Endodermal cell (in vitro differentiated cells): Measurements from ENCODE around the gene ODF2L. TPM values are rescaled to one million over a fixed set of nuclear protein-coding genes. Genes with fewer than 3 reads are reported as not detected.

Source experiments
- DNase-seq: peaks from one replicate; pipeline ENCODE4 v3.0.0-alpha.2; 2017
- H3K27ac ChIP-seq: 2 replicates; pipeline ENCODE4 v1.5.1; 2013; ENCODE audit warnings: mild to moderate bottlenecking, low read depth, low read length, moderate library complexity
- H3K27me3 ChIP-seq: 2 replicates; pipeline ENCODE4 v1.6.1; 2013; ENCODE audit warnings: mild to moderate bottlenecking, low read length, moderate library complexity; ENCODE audit not compliant: insufficient read depth, control insufficient read depth, poor library complexity, severe bottlenecking
- H3K36me3 ChIP-seq: 2 replicates; pipeline ENCODE4 v1.7.0; 2013; ENCODE audit warnings: mild to moderate bottlenecking, low read length, moderate library complexity; ENCODE audit not compliant: control insufficient read depth, insufficient read depth
- H3K4me1 ChIP-seq: one replicate; pipeline ENCODE4 v1.7.0; 2013; ENCODE audit warnings: low read length; ENCODE audit not compliant: control insufficient read depth, insufficient read depth
- H3K4me3 ChIP-seq: 2 replicates; pipeline ENCODE4 v1.5.1; 2013; ENCODE audit warnings: mild to moderate bottlenecking, low read length, moderate library complexity
- H3K9ac ChIP-seq: 2 replicates; pipeline ENCODE4 v1.6.1; 2013; ENCODE audit warnings: mild to moderate bottlenecking, low read length, moderate library complexity; ENCODE audit not compliant: poor library complexity, severe bottlenecking; ENCODE audit errors: extremely low read depth
- H3K9me3 ChIP-seq: 2 replicates; pipeline ENCODE4 v1.6.1; 2013; ENCODE audit warnings: mild to moderate bottlenecking, low read length, moderate library complexity; ENCODE audit not compliant: control insufficient read depth
- H3K27ac Mint-ChIP-seq: 2 replicates; pipeline ENCODE4 v1.8.0; 2020; ENCODE audit warnings: mixed read lengths
- H3K27me3 Mint-ChIP-seq: 2 replicates; pipeline ENCODE4 v1.8.0; 2021; ENCODE audit warnings: mild to moderate bottlenecking, mixed read lengths; ENCODE audit not compliant: insufficient read depth
- H3K36me3 Mint-ChIP-seq: 2 replicates; pipeline ENCODE4 v1.8.0; 2020; ENCODE audit warnings: low read depth, mixed read lengths
- H3K4me1 Mint-ChIP-seq: 2 replicates; pipeline ENCODE4 v1.8.0; 2020; ENCODE audit warnings: mixed read lengths
- H3K4me3 Mint-ChIP-seq: 2 replicates; pipeline ENCODE4 v1.8.0; 2020; ENCODE audit warnings: mild to moderate bottlenecking, moderate library complexity, mixed read lengths
- H3K9me3 Mint-ChIP-seq: 2 replicates; pipeline ENCODE4 v1.8.0; 2020; ENCODE audit warnings: mild to moderate bottlenecking, mixed read lengths
- CTCF ChIP-seq: fragments of 200-600 bp; sonication (generic); conservative IDR thresholded peaks from 2 replicates; pipeline ENCODE4 v1.5.0; 2021; ENCODE audit warnings: antibody characterized with exemption, mild to moderate bottlenecking
- WGBS, 2 experiments: methylation state at CpG; one replicate each; pipeline versions ENCODE4 v1.1.5 to v1.1.7; 2013; ENCODE audit warnings: missing lambda C conversion rate in 2 of 2, mixed read lengths in 1 of 2; ENCODE audit not compliant: insufficient coverage in 1 of 2, insufficient read length in 1 of 2; 5-methylcytosine and 5-hydroxymethylcytosine counted together
- total RNA-seq, 2 donors: library from RNA; stranded (reverse); fragmentation: NEBNext Ultra II Directional in 1 of 2; extraction: Animal tissue kit (Norgen Biotek cat#: 25700) in 1 of 2; gene quantifications; 2 replicates in 1 of 2; 3 replicates in 1 of 2; pipeline ENCODE4 v1.2.1, GENCODE V29; 2021

The ODF2L gene
- total RNA-seq, 2 donors from 2014 or later, result 77.6 to 84.1 TPM

GRCh38 chr1:86387916-86388627 lies 8.1 kb downstream of the ODF2L start:
- H3K27me3 Mint-ChIP-seq, result no peaks in the 10 kb centered on the region
- no peak for TF ChIP-seq CTCF
- Histone ChIP-seq H3K9ac (no peak overlapping the region), H3K9me3 (no peaks in the 10 kb centered on the region), H3K36me3 (no peaks in the 10 kb centered on the region), H3K4me1 (no peaks in the 10 kb centered on the region), H3K27me3 (no peaks in the 10 kb centered on the region), H3K27ac (no peak overlapping the region), H3K4me3 (no peak overlapping the region)
- 86 to 100% methylated on average over 2 to 3 of the region's 3 CpGs for WGBS, 2 experiments
- H3K4me1 Mint-ChIP-seq, result peaks cover 15% of the 10 kb centered on the region
- H3K4me3 Mint-ChIP-seq, result no peak overlapping the region
- H3K27ac Mint-ChIP-seq, result no peak overlapping the region
- no peak for DNase-seq
- H3K36me3 Mint-ChIP-seq, result peaks cover 24% of the 10 kb centered on the region
- peaks cover 4% of the 10 kb centered on the region for H3K9me3 Mint-ChIP-seq

GRCh38 chr1:86382878-86383277 lies 13.2 kb downstream of the ODF2L start:
- Mint-ChIP-seq H3K27ac (no peak overlapping the region), H3K27me3 (no peaks in the 10 kb centered on the region)
- TF ChIP-seq CTCF, result no peak

GRCh38 chr1:86381223-86381622 lies 14.9 kb downstream of the ODF2L start:
- Histone ChIP-seq H3K27me3 (no peaks in the 10 kb centered on the region), H3K27ac (no peak overlapping the region), H3K9me3 (peaks cover 31% of the 10 kb centered on the region), H3K4me3 (no peak overlapping the region), H3K9ac (no peak overlapping the region), H3K36me3 (peaks cover 37% of the 10 kb centered on the region), H3K4me1 (no peaks in the 10 kb centered on the region)
- Mint-ChIP-seq H3K9me3 (peaks cover 24% of the 10 kb centered on the region), H3K27me3 (no peaks in the 10 kb centered on the region), H3K4me3 (no peak overlapping the region), H3K4me1 (peaks cover 4% of the 10 kb centered on the region), H3K36me3 (peaks cover 29% of the 10 kb centered on the region), H3K27ac (no peak overlapping the region)
- no peak for DNase-seq
- no peak for TF ChIP-seq CTCF
- WGBS, 2 experiments, result 97 to 100% methylated on average over 2 to 3 of the region's 4 CpGs

More at GRCh38 chr1:86382878-86383277, 13.2 kb downstream of the ODF2L start:
- Histone ChIP-seq H3K9ac (no peak overlapping the region), H3K4me1 (no peaks in the 10 kb centered on the region), H3K27ac (no peak overlapping the region), H3K36me3 (peaks cover 22% of the 10 kb centered on the region), H3K4me3 (no peak overlapping the region), H3K9me3 (peaks cover 15% of the 10 kb centered on the region), H3K27me3 (no peaks in the 10 kb centered on the region)
- H3K4me1 Mint-ChIP-seq, result peaks cover 4% of the 10 kb centered on the region
- DNase-seq, result no peak
- WGBS, 2 experiments, result no CpG with 5 or more reads among the region's 1 CpG
- H3K36me3 Mint-ChIP-seq, result peaks cover 12% of the 10 kb centered on the region
- peaks cover 8% of the 10 kb centered on the region for H3K9me3 Mint-ChIP-seq
- no peak overlapping the region for H3K4me3 Mint-ChIP-seq
